ENCODE results near the gene ARHGEF26.

The ARHGEF26 gene

DNA sequence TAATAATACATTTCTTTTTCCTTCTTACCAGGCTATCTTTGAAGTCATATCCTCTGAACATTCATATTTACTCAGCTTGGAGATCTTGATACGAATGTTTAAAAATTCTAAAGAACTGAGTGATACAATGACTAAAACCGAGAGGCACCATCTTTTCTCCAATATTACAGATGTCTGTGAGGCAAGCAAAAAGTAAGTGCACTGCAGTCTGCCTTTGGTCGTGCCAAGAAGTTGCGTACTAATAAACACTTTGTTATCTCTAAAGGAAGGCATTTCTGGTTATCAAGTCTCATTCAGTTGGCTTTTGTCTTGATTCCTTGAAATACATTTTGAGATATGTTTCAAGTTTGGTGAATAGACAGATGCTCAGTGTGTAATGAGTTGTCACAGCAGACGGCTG is 31.6 kb downstream of the ARHGEF26 start:
- in situ Hi-C loops (cut with MboI; ENCODE audit: low sequenced_read_pairs), result no loop called here

DNA sequence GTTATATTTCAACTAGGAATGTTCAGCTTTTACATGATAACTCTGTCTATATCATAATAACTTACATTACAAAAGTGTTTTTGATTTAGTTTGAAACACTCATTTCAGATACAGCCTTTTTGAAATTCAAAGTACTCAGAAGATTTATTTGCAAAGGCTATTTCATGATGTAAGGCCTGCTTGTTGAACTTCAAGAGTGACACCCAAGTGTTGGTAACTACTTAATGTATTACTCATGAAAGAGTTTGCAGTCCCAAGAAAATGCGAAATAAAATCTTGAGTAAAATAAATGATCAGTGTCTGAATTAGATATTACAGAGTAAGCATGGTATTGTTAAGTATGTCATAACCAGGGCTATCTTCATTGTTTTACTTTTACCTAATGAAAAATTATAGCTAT is 35.3 kb downstream of the ARHGEF26 start:
- in situ Hi-C loops (cut with MboI; ENCODE audit: low sequenced_read_pairs), result no loop called here

GRCh38 chr3:154161806-154162205 is 40.6 kb downstream of the ARHGEF26 start:
- in situ Hi-C loops (cut with MboI; ENCODE audit: low sequenced_read_pairs), result no loop called here

- in situ Hi-C loops (cut with MboI; ENCODE audit: low sequenced_read_pairs), result no loop called here
Observed at GRCh38 chr3:154164387-154164786, 43.2 kb downstream of the ARHGEF26 start.

GRCh38 chr3:154168998-154169795 is 48.0 kb downstream of the ARHGEF26 start:
- in situ Hi-C loops (cut with MboI; ENCODE audit: low sequenced_read_pairs), result no loop called here

GRCh38 chr3:154169796-154170110 is 48.6 kb downstream of the ARHGEF26 start:
- in situ Hi-C loops (cut with MboI; ENCODE audit: low sequenced_read_pairs), result no loop called here

DNA sequence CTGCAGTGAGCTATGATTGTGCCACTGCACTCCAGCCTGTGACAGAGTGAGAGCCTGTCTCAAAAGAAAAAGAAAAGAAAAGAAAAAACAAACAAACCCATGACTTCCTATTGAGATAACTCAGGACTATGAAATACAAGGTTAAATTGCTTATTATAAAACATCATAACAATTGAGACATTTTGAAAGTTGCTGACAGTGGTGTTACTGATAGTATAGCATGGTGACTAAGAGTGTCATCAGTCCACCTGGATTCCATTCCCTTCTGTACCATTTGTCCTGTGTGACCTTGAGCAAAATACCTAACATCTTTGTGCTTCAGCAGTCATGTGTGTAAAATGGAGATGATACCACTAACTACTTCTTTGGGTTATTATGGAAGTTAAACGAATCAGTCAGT is 49.1 kb downstream of the ARHGEF26 start:
- in situ Hi-C loops (cut with MboI; ENCODE audit: low sequenced_read_pairs), result no loop called here

GRCh38 chr3:154175041-154175440 is 53.9 kb downstream of the ARHGEF26 start:
- in situ Hi-C loops (cut with MboI; ENCODE audit: low sequenced_read_pairs), result no loop called here

DNA sequence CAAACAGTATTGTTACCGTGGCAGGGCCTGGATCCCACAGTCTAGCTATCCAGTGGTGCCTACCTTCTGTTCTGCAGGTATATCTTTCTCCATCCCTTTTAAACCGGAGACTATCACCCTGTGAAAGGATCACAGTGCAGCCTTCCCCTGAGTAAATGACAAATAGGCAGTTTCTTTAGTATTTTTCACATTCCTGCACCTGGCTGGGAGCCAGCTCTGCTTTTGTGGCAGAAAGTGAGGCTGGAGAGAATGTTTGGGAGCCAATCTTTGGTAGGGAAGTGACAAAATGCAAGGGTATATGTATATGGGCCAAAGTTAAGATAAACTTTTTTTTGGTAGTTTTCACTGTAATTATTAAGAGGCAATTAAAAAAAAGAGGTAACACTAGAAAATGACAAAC is 54.8 kb downstream of the ARHGEF26 start:
- in situ Hi-C loops (cut with MboI; ENCODE audit: low sequenced_read_pairs), result no loop called here

GRCh38 chr3:154177406-154177805 is 56.2 kb downstream of the ARHGEF26 start:
- in situ Hi-C loops (cut with MboI; ENCODE audit: low sequenced_read_pairs), result no loop called here

DNA sequence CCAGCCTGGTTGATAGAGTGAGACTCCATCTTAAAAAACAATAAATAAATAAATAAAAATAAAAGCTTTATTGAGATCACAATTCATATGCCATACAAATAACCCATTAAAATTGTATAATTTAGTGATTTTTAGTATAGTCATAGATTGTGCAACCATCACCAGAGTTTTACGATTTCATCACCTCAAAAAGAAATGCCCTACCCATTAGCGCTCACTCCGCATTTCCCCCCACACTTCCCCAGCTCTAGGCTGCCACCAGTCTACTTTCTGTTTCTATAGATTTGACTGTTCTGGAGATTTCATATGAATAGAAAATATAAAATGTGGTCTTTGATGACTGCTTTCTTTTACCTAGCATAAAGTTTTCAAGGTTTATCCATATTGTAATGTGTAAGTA is 57.0 kb downstream of the ARHGEF26 start:
- in situ Hi-C loops (cut with MboI; ENCODE audit: low sequenced_read_pairs), result no loop called here

- in situ Hi-C loops (cut with MboI; ENCODE audit: low sequenced_read_pairs), result no loop called here
Observed at GRCh38 chr3:154180836-154181691, 59.9 kb downstream of the ARHGEF26 start.

- in situ Hi-C loops (cut with MboI; ENCODE audit: low sequenced_read_pairs), result no loop called here
Observed at GRCh38 chr3:154182322-154182922, 61.2 kb downstream of the ARHGEF26 start.

- in situ Hi-C loops (cut with MboI; ENCODE audit: low sequenced_read_pairs), result no loop called here
Observed at GRCh38 chr3:154182975-154183374, 61.8 kb downstream of the ARHGEF26 start.

- in situ Hi-C loops (cut with MboI; ENCODE audit: low sequenced_read_pairs), result no loop called here
Observed at GRCh38 chr3:154184582-154184981, 63.4 kb downstream of the ARHGEF26 start.

- in situ Hi-C loops (cut with MboI; ENCODE audit: low sequenced_read_pairs), result no loop called here
Observed at GRCh38 chr3:154188437-154188836, 67.2 kb downstream of the ARHGEF26 start.

GRCh38 chr3:154188846-154189245 is 67.7 kb downstream of the ARHGEF26 start:
- in situ Hi-C loops (cut with MboI; ENCODE audit: low sequenced_read_pairs), result no loop called here

DNA sequence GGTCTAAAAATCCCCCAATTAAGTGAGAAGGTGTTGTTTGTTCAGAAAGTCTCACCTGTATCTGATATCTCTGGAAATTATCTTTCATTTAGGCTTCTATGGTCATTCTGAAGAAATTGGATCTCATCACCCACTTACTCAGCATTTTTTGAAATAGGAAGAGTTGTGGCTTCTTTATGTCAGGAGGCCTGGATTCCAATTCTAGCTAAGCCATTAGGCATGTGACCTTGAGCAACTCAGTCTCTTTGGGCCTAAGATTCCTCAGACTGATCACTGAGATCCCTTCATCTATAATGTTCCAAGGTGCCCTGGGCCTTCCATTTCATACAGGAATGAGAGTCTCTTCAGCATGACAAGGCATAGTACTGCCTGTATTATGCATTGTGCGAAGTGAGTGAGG is 70.3 kb downstream of the ARHGEF26 start:
- in situ Hi-C loops (cut with MboI; ENCODE audit: low sequenced_read_pairs), result no loop called here

DNA sequence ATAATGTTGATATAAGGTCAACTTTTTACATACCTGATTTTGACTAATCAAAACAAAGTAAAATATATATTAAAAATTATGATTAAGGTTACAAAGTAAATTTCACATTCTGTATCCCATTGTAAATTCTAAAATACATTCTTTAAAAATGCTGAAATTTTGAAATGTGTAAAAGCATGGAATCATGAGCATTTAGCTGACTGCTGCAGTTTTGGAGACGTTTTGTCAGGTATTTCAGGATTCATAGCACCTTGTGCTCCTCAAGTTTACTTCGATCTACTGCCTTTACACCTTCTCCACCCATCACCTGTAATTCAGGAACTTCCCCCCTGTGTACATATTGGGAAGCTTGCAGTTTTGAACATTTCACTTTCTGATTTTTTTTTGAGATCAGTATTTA is 71.0 kb downstream of the ARHGEF26 start:
- in situ Hi-C loops (cut with MboI; ENCODE audit: low sequenced_read_pairs), result no loop called here

- in situ Hi-C loops (cut with MboI; ENCODE audit: low sequenced_read_pairs), result no loop called here
Observed at GRCh38 chr3:154193000-154193615, 71.9 kb downstream of the ARHGEF26 start.

DNA sequence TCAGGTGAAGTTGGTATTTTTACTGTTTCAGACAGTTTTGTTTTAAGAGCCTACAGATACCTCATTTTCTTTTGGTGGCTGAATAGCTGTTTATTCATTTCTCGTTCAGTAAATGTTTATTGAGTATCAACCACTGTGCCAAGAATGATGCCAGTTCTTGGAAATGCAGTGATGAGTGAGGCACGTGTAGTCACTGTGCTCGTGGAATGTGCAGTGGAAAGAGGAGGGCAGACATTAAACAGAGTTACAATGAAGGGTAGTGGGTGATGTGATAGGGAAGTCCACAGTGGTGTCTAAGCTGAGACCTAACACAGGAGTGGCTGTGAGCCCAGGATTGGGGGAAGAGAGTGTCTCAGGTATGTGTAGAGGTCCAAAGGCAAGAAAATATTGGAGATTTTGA is 73.7 kb downstream of the ARHGEF26 start:
- in situ Hi-C loops (cut with MboI; ENCODE audit: low sequenced_read_pairs), result no loop called here

All from HL-60/S4 (cell line).